ENCODE measurements around the gene GSTO1. TPM values are rescaled to one million over a fixed set of nuclear protein-coding genes. Genes with fewer than 3 reads are reported as not detected.

GSTO1 gene
- total RNA-seq: 100 to 1,000 TPM; 128 to 161 TPM

DNA sequence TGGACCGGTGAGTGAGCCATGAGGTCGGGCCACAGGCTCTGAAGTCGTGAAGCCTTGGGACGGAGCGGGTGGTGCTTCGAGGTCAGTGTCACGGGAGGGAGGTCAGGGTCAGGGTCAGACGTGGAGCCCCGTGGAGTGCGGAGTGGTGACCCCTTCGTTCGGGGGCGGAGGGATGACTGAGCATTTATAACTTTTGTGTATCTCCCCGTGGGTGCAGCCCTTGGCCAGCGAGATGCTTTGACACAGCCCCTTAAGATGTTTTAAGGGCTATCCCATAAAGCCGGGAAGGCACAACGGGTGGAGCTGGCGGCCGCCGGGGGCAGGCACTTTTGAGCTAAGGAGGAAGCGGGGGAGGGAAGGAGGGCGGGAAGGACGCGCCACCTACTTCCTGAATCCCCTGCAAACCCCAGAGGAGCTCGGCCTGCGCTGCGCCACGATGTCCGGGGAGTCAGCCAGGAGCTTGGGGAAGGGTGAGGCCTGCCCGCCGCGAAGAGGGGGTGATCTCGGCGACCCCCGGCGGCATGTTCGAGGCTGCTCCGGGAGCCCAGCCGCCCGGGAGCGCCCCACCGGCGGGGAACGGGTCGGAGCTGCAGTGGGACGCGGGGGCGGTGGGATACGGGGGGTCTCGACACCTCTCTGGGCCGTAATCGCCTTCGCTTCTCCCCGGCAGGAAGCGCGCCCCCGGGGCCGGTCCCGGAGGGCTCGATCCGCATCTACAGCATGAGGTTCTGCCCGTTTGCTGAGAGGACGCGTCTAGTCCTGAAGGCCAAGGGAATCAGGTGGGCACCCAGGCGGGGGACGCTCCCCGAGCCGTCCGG lies at the start of gene GSTO1:
Gene GSTO1 (plus strand): TSS at position 400 of the 818 bp plus-strand sequence. CDS start 37 bp downstream, at position 437.
- H3K4me3 Mint-ChIP-seq: peak within 1 kb of the TSS; percentile 98

DNA sequence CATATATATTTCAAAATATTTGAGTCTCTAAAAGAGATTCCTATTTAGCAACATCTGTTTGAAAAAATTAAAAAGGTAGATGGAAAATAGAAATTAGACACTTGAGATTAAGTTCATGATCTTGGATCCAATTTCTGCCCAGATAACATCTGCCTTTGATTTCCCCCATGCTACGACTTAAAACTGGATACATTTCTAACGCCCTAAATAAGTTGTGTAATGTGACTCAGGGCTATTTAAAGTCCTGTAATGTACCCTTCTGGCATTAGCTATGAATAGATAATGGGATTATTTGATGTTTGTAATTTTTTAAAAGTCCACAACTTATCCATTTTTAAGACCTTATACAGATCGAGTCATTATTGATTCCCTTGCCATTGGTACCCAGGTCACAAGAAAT lies 46.0 kb upstream of the GSTO1 start:
- ATAC-seq (no peak), DNase-seq (no peak)
- CTCF ChIA-PET: no interaction called here
- no peak overlapping the region for H3K27ac Mint-ChIP-seq
- H3K36me3 Mint-ChIP-seq: no peaks in the 10 kb centered on the region
- H3K4me3 Mint-ChIP-seq: no peak overlapping the region
- no peaks in the 10 kb centered on the region for H3K9me3 Mint-ChIP-seq (ENCODE audit: low read depth)
- peaks cover 31% of the 10 kb centered on the region for H3K27me3 Mint-ChIP-seq
- H3K4me1 Mint-ChIP-seq: no peaks in the 10 kb centered on the region

More for the DNA sequence above, at the start of gene GSTO1:
- Mint-ChIP-seq H3K36me3 (peaks cover 28% of the 10 kb centered on the region), H3K27ac (peak within 1 kb of the TSS; percentile 89), H3K4me1 (peaks cover 45% of the 10 kb centered on the region), H3K9me3 (ENCODE audit: low read depth) (no peaks in the 10 kb centered on the region), H3K27me3 (peaks cover 17% of the 10 kb centered on the region)
- DNase-seq: peak; percentile 71
- ATAC-seq: peak; percentile 86
- CTCF ChIA-PET: interaction anchor here (0.8 to 2.4 kb wide), 8 partner anchors 9 to 84 kb away, joined by 3 to 12 read pairs (median 4); partner anchors contain the start of gene ITPRIP

DNA sequence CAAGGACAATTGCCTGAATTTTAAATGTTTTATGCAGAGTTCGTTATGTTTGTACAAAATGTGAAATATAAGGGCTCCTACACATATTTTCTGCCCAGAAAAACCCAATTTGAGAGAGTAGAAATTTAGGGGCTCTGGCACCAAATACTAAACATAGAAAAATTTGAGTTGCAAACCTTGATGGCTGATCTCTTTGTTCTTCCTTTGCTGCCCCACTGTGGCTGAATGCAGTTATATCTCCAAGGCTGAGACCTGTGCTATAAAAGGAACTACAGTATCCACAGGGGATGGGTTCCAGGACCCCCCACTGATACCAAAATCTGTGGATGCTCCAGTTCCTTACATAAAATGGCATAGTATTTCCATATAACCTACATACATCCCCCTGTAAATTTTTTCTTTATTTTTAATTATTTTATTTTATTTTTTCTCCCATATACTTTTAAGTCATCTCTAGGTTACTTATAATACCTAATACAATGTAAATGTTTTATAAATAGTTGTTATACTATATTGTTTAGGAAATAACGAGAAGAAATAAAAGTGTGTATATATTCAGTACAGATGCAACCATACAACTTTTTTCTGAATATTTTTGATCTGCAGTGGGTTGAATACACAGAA lies 45.0 kb upstream of the GSTO1 start:
- ATAC-seq (peak; percentile 63), DNase-seq (peak; percentile 55)
- Mint-ChIP-seq H3K4me3 (no peak overlapping the region), H3K27ac (no peak overlapping the region), H3K4me1 (no peaks in the 10 kb centered on the region), H3K27me3 (peaks cover 31% of the 10 kb centered on the region), H3K36me3 (no peaks in the 10 kb centered on the region), H3K9me3 (ENCODE audit: low read depth) (no peaks in the 10 kb centered on the region)
- CTCF ChIA-PET: interaction anchor here (1.3 kb wide), 1 partner anchor 321 kb away, joined by 5 read pairs; no protein-coding TSS in a partner anchor

DNA sequence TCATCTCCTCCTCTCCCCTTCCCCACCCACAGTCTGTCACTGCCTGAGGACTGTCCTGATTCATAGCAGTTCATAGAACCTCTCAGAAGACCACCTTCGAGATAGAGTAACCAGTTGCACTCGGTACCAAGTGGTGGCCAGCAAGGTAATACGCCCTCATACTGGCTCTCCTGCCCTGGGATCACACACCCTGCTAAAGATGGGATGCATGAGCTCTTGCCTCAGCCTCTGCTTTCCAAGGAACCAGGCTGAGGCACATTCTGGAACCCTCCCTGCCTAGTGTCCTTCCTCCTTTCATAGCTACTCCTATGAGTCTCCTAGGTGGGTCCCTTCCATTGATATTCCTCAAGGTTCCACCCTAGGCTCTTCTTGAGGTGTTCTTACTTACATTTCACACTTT lies 38.1 kb upstream of the GSTO1 start:
- ATAC-seq (no peak), DNase-seq (no peak)
- H3K4me1 Mint-ChIP-seq: peaks cover 10% of the 10 kb centered on the region
- CTCF ChIA-PET: no interaction called here
- no peak overlapping the region for H3K27ac Mint-ChIP-seq
- peaks cover 24% of the 10 kb centered on the region for H3K27me3 Mint-ChIP-seq
- H3K36me3 Mint-ChIP-seq: no peaks in the 10 kb centered on the region
- H3K4me3 Mint-ChIP-seq: no peak overlapping the region
- no peaks in the 10 kb centered on the region for H3K9me3 Mint-ChIP-seq (ENCODE audit: low read depth)

DNA sequence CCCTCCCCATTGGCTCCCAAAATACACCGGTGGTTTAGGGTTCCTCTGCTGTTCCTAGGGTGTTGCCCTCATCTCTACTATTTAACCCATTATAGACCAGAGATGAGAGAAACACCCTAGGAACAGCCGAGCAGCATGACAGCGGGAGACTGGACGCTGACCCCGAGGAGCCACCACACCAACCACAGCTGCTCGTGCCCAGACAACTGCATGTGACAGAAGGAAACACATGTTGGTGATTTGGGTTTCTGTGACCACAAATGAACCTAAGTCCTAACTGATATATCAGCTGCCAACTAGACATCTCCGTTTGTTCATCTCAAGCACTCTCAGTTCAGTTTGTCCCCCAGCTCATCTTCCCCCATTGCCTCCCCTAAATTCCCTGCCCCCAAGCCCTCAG lies 35.9 kb upstream of the GSTO1 start:
- Mint-ChIP-seq H3K27ac (no peak overlapping the region), H3K4me1 (peaks cover 10% of the 10 kb centered on the region), H3K36me3 (no peaks in the 10 kb centered on the region), H3K4me3 (no peak overlapping the region), H3K9me3 (ENCODE audit: low read depth) (no peaks in the 10 kb centered on the region), H3K27me3 (peaks cover 24% of the 10 kb centered on the region)
- CTCF ChIA-PET: no interaction called here
- no peak for DNase-seq
- no peak for ATAC-seq

DNA sequence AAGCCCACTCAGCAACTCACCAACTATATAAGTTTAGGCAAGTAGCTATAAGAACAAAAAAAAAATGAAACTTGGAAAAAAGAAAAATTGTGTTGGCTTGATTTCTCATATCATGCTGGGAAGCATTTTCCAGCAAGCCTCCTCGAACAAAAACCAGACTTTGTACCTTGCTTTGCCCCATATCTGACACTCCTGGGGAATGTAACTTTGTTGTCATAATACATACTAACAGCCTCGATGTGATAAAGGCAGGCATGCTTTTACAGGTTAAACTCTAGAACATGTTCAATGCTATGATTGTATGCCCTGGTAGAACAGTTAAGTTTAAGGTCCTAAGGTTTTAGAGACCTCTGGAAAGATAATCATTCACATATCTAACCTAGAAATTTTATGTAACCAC lies 34.2 kb upstream of the GSTO1 start:
- Mint-ChIP-seq H3K36me3 (no peaks in the 10 kb centered on the region), H3K4me3 (no peak overlapping the region), H3K9me3 (ENCODE audit: low read depth) (no peaks in the 10 kb centered on the region), H3K4me1 (peaks cover 10% of the 10 kb centered on the region), H3K27me3 (peaks cover 25% of the 10 kb centered on the region), H3K27ac (no peak overlapping the region)
- CTCF ChIA-PET: no interaction called here
- ATAC-seq (no peak), DNase-seq (no peak)

DNA sequence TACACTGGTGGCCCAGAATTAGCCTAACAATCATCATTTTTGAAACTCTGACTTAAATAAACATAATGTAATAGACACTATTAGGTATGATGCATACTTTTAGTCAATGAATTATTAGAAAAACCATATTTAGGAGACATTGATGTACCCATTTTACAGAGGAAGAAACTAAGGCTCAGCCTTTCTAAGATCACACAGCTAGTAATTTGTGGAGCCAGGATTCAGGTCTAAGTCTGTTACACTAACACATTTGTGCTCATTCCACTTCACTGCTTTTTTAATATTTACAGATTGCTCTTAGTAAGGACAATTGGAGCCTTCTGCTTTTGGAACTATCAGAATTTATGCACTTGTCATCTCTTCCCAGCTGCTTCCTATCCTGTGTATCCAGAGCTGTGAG lies 31.4 kb upstream of the GSTO1 start:
- peaks cover 10% of the 10 kb centered on the region for H3K4me1 Mint-ChIP-seq
- no peak for ATAC-seq
- CTCF ChIA-PET: no interaction called here

DNA sequence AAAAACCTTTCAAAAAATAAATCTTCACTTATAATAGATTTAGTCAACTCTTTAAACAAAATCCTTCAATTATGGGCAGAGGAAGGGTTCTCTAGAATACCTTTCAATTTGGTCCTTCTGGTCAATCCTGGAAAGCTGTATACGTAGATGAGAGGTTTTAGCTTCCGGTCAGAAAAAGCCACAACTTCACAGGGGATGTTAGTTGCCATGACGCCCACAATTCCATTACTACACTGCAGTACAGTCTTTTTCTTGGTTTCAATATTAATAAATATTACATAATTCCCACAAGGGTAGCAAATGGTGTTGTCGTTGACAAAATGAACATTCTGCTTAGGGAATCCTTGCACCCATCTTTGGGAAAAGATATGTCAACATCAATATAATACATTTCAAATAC lies 24.2 kb upstream of the GSTO1 start:
- peaks cover 11% of the 10 kb centered on the region for H3K4me1 Mint-ChIP-seq
- ATAC-seq: no peak
- H3K27ac Mint-ChIP-seq: no peak overlapping the region
- no peaks in the 10 kb centered on the region for H3K36me3 Mint-ChIP-seq
- H3K4me3 Mint-ChIP-seq: no peak overlapping the region
- peaks cover 2% of the 10 kb centered on the region for H3K9me3 Mint-ChIP-seq (ENCODE audit: low read depth)
- CTCF ChIA-PET: interaction anchor here (2.0 kb wide), 1 partner anchor 44 kb away, joined by 7 read pairs; no protein-coding TSS in a partner anchor
- peaks cover 22% of the 10 kb centered on the region for H3K27me3 Mint-ChIP-seq
- DNase-seq: no peak

More for the DNA sequence above, 31.4 kb upstream of the GSTO1 start:
- no peak for DNase-seq
- Mint-ChIP-seq H3K4me3 (no peak overlapping the region), H3K9me3 (ENCODE audit: low read depth) (no peaks in the 10 kb centered on the region), H3K27me3 (peaks cover 38% of the 10 kb centered on the region), H3K36me3 (no peaks in the 10 kb centered on the region), H3K27ac (no peak overlapping the region)

DNA sequence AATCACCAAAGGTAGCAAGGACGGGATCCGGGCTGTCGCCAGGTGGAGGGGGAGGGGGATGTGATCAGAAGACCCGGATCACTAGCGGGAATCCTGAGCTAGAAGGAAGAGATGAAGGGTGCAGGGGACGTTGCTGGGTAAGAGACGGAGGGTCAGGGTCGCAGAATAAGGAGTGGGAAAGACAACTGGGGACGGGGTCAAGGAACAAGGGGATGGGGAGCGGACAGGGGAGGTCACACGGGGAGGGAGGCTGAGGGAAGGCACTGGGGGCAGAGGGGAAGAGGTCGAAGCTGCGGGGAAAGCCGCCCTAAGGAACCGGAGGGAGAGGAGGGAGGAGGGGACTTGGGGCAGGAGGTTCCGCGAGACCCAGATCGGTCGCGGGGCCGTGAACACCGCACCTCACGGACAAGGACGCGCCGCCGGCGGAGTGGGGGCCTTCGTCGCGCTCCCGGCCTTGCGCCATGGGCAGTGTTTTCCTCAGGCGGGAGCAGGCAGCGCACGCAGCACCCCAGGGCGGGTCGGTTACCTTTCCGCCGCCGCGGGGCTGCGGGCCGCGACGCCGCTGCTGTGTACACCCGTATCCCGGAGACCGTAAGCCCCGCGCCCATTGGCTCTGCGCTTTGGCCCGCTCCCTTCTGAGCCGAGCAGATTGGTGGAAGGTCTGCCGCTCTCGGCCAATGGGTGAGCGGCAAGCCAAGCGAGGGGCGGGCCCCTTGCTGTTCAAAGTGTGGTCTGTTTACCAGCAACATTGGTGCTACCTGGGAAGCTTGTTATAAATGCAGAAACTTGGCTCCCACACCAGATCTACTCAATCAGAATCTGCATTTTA lies 22.7 kb upstream of the GSTO1 start, which contains the start of gene CFAP43:
Gene CFAP43 (minus strand): TSS at position 581 of the 829 bp plus-strand sequence. CDS start 118 bp downstream, at position 463.
- H3K36me3 Mint-ChIP-seq: peaks cover 2% of the 10 kb centered on the region
- DNase-seq (peak; percentile 99), ATAC-seq (peak; percentile 100)
- peak within 1 kb of the TSS; percentile 40 for H3K27ac Mint-ChIP-seq
- H3K4me3 Mint-ChIP-seq: peak within 1 kb of the TSS; percentile 85
- H3K9me3 Mint-ChIP-seq (ENCODE audit: low read depth): peaks cover 5% of the 10 kb centered on the region
- peaks cover 29% of the 10 kb centered on the region for H3K27me3 Mint-ChIP-seq
- peaks cover 11% of the 10 kb centered on the region for H3K4me1 Mint-ChIP-seq
- CTCF ChIA-PET: interaction anchor here (1.2 kb wide), 1 partner anchor 10 kb away, joined by 3 read pairs; no protein-coding TSS in a partner anchor

DNA sequence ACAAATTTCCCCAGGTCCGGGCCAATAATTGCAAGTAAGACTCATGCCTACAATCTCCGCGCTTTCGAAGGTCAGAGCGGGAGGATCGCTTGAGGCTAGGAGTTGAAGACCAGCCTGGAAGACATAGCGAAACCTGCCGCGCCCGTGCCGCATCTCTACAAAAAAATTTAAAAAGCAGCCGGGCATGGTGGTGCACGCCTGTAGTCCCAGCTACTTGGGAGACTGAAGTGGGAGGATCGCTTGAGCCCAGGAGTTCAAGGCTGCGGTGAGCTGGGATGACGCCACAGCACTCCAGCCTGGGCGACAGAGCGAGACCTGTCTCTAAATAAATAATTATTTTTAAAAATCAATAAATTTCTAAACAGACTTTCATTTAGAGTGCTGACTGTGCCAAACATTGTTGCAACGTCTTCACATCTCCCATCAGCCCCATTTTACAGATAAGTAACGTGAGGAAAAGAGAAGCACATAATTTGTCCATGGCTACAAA lies 22.0 kb upstream of the GSTO1 start:
- Mint-ChIP-seq H3K27me3 (peaks cover 29% of the 10 kb centered on the region), H3K9me3 (ENCODE audit: low read depth) (peaks cover 5% of the 10 kb centered on the region), H3K36me3 (peaks cover 2% of the 10 kb centered on the region), H3K4me1 (peaks cover 11% of the 10 kb centered on the region), H3K4me3 (peak overlapping the region; percentile 85), H3K27ac (peak overlapping the region; percentile 40)
- ATAC-seq: peak; percentile 46
- CTCF ChIA-PET: interaction anchor here (1.2 kb wide), 1 partner anchor 10 kb away, joined by 3 read pairs; no protein-coding TSS in a partner anchor
- no peak for DNase-seq

DNA sequence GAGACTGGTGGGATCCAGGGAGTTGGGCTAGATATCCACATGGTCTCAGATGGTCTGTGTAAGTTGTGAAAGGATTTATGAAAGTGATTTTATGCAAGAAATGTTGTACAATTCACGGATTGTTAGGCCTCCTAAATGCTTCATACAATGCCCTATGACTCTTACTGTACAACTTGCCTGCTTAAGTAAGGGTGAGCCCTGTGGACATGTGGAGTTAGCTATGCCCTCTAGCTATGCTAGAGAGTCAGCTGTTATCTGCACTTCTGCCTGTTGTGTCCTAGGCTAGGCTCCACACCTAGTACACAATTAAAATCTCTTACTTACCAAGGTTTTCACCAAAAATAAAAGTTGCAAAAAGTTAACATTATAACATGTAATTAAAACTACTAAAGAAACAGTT lies 20.9 kb upstream of the GSTO1 start:
- DNase-seq (no peak), ATAC-seq (no peak)

DNA sequence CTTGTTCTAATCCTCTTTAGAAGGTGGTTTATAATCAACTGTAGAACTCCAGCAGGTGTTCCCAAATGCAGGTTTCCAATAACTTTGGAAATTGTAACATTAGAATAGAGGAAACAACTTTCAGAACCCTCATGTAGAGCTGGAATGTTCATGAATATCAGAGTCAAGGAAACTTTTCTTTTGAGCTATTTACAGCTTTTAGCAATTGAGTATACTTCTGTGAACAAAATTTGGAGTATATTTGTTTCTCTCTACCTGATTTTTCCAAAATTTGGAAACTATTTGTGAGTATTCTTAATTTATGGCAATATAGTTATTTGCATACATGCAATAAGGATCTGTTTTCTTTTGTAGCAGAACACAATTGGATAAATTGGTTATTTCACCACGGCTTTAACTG lies 19.8 kb upstream of the GSTO1 start:
- H3K9me3 Mint-ChIP-seq (ENCODE audit: low read depth): peaks cover 5% of the 10 kb centered on the region
- no peak overlapping the region for H3K27ac Mint-ChIP-seq
- CTCF ChIA-PET: no interaction called here
- H3K27me3 Mint-ChIP-seq: peaks cover 38% of the 10 kb centered on the region
- peaks cover 11% of the 10 kb centered on the region for H3K4me1 Mint-ChIP-seq
- no peak for ATAC-seq
- no peak for DNase-seq
- H3K36me3 Mint-ChIP-seq: peaks cover 2% of the 10 kb centered on the region
- H3K4me3 Mint-ChIP-seq: no peak overlapping the region

More for the DNA sequence above, 20.9 kb upstream of the GSTO1 start:
- peak overlapping the region; percentile 23 for H3K4me3 Mint-ChIP-seq
- peaks cover 2% of the 10 kb centered on the region for H3K36me3 Mint-ChIP-seq
- peaks cover 5% of the 10 kb centered on the region for H3K9me3 Mint-ChIP-seq (ENCODE audit: low read depth)
- CTCF ChIA-PET: no interaction called here
- H3K27ac Mint-ChIP-seq: no peak overlapping the region
- H3K27me3 Mint-ChIP-seq: peaks cover 28% of the 10 kb centered on the region
- H3K4me1 Mint-ChIP-seq: peaks cover 11% of the 10 kb centered on the region

DNA sequence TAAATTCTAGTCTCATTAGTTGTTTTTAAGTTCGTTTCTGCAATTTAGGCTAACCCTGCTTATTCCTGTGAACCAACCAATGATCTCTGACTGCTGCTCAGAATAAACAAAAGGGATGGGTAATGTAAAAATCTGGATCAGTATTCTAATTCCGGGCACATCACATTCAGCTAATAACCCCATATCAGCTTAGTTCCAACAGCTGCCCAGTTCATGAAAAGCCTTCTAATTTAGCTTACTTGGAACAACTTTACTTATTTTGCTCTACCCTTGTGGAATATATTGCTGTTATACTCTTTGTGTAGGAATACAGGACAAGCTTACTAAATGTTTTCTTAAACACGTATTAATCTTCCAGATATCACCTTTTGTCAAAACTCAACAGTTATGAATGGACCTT lies 18.9 kb upstream of the GSTO1 start:
- ATAC-seq: no peak
- DNase-seq: no peak
- Mint-ChIP-seq H3K9me3 (ENCODE audit: low read depth) (peaks cover 5% of the 10 kb centered on the region), H3K27me3 (peaks cover 42% of the 10 kb centered on the region), H3K27ac (no peak overlapping the region), H3K4me3 (no peak overlapping the region), H3K36me3 (peaks cover 2% of the 10 kb centered on the region), H3K4me1 (peaks cover 11% of the 10 kb centered on the region)
- CTCF ChIA-PET: no interaction called here
